GM04504 (cell line): ENCODE data around the gene C2CD2L.
"Not testable (repeated sequence)": the region's sequence is repeated elsewhere in the genome, so short reads cannot be mapped to it uniquely, and the experiment has no call there.

Experiments used
- DNase-seq: peaks from one replicate; pipeline ENCODE4 v3.0.0-alpha.2; 2012; ENCODE audit warnings: low read depth

C2CD2L gene

GRCh38 chr11:119152043-119152442, 44.9 kb downstream of the C2CD2L start:
- no peak for DNase-seq

GRCh38 chr11:119152604-119153003, 45.5 kb downstream of the C2CD2L start:
- no peak for DNase-seq

- no peak for DNase-seq
Measured at GRCh38 chr11:119153049-119153818, 46.1 kb downstream of the C2CD2L start.

DNA sequence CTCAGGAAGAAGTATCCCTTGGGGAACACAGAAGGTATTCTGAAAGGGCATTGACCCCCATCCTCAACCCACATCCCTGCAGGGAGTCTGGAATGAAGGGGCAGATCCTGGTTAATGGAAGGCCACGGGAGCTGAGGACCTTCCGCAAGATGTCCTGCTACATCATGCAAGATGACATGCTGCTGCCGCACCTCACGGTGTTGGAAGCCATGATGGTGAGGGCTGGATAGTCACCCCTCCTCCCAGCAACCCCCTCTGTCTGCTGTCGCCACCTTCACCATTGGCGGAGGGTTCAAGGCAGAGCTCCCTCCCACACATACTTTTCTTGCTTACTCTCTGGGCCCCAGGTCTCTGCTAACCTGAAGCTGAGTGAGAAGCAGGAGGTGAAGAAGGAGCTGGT, 47.0 kb downstream of the C2CD2L start:
- DNase-seq, result no peak

DNA sequence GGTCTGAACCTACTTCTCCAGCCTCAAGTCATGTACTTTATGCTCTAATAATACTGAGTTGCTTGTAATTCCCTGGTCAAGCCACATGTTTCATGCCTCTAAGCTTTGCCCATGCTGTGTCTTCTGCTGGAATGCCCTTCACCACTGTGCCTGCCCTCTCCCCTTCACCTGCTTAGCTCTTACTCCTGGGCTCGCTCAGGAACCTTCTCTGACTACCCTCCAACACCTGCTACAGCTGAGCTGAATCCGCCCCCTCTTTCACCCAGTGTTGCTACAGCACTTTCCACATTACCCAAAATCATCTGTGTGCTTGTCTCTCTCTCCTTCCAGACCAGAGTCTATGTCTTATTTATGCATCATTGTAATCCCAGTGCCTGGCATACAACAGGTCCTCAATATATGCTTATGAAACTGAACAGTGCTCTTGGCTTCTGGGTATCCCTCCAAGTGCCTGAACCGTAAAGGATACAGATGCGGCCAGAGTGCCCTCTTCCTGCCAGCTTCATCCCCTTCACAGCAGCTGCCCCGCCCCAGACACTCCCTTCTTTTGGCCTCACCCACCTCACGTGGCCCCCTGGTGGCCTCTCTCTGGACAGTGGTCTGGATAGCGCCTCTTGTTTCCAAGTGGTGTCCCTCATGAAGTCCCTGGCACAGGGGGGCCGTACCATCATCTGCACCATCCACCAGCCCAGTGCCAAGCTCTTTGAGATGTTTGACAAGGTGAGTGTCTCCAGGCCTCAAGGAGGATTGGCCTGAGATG, 48.8 kb downstream of the C2CD2L start:
- DNase-seq, result no peak

DNA sequence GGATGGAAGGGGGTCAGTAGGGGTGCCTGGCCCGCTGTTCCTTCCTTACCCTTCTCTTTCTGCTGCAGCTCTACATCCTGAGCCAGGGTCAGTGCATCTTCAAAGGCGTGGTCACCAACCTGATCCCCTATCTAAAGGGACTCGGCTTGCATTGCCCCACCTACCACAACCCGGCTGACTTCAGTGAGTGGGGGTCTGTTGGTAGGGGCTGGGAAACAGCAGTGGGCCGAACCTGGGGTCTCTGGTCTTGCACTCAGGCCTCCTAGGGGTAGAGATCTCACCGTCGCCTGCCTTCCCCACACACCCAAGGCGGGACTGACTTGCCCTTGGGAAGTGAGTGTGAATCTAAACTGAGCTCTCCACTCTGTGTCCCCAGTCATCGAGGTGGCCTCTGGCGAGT, 49.4 kb downstream of the C2CD2L start:
- no peak for DNase-seq

DNA sequence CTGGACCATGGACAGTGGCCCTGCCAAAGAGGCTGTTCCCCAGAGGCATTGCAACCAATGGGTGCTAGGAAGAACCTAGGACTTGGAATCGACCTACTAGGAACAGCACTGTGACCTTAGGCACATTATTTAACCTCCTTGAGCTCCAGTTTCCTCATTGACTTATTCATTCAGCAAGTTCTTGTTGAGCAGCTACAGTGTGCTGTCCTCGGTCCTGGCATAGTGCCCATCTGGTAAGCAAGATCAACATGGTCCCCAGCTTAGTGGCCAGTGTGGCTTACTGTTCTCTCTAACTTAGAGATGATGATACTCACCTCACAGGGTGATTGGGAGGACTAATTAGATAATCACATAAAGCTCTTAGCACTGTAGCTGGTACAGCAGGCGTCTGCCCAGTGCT, 49.9 kb downstream of the C2CD2L start:
- no peak for DNase-seq

DNA sequence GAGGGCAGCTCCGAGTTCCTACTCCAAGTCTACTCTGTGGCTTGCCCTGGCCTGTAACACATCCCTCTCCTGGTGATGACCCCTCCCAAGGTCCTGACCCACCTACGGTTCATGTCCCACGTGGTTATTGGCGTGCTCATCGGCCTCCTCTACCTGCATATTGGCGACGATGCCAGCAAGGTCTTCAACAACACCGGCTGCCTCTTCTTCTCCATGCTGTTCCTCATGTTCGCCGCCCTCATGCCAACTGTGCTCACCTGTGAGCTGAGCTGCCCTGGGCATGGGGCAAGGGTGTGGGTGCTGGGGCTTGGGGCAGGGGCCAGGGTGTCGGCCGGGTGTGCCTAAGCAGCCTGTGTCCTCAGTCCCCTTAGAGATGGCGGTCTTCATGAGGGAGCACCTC, 51.3 kb downstream of the C2CD2L start:
- DNase-seq, result no peak

- DNase-seq, result no peak
Measured at GRCh38 chr11:119160151-119160550, 53.0 kb downstream of the C2CD2L start.

DNA sequence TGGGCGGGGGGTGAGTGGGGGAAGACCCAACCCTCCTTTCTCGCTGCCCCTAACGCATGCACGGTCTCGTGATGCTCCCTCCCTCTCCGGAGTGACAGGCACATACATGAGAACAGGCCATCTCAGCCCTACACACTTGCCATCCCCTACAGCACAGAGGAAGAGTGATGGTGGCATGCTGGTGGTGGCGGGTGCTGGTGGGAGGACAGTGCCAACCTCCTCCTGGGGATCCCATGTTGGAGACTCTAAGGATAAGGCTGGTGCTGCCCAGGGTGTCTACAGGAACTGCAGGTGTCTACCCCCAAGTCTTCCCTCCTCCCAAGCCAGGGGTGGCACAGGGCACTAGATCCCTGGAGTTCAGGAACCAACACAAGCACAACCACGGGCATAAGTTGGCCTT, 54.7 kb downstream of the C2CD2L start:
- DNase-seq, result no peak

GRCh38 chr11:119166368-119167076, 59.4 kb downstream of the C2CD2L start:
- peak; percentile 12 for DNase-seq

DNA sequence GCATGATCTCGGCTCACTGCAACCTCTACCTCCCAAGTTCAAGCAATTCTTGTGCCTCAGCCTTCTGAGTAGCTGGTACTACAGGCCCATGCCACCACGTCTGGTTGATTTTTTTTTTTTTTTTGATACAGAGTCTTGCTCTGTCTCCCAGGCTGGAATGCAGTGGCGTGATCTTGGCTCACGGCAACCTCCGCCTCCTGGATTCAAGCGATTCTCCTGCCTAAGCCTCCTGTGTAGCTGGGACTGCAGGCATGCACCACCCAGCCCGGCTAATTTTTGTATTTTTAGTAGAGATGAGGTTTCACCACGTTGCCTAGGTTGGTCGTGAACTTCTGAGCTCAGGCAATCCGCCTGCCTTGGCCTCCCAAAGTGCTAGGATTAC, 59.9 kb downstream of the C2CD2L start:
- not testable (repeated sequence) for DNase-seq

DNA sequence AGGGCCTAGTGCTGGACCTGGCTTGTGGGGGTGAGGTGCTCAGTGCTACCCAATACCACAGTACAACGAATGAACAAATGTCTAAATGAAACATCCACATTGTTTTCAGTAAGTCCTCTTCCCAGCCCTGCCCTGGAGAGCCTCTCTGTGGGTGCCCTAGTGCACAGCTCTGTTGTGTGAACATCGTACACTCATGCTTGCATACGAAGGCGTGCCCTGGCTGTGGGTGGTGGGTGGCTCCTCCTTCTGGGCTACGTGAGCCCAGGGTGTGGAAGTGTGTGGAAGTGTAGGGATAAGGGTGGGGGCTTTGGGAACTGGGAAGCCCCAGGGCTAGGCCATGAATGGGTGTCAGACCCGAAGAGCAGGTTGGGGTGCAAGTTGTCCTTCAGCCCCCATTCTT, 60.8 kb downstream of the C2CD2L start:
- DNase-seq, result no peak
